IMR-90 (cell line): ENCODE results near the gene AIFM2. TPM values are rescaled to one million over a fixed set of nuclear protein-coding genes. Genes with fewer than 3 reads are reported as not detected.
A peak's percentile ranks its signal among the peaks of the same experiment; 100 is the strongest.

ENCODE experiments used
- ATAC-seq: fragments of 200-7000 bp; cut with Tn5 transposase; 2 replicates; pipeline ENCODE4 v1.9.1; 2020; ENCODE audit warnings: low read depth, mild to moderate bottlenecking, moderate library complexity
- BruUV-seq: library from RNA; stranded (reverse); fragments of 400-500 nt; replicated peaks from 2 replicates; lab custom pipeline; 2021; lab: Mats Ljungman, UMichigan
- CTCF ChIA-PET: fragments of 300-600 bp; formaldehyde crosslinking; extraction: SDS; loops from one replicate; lab custom pipeline; 2021; ENCODE audit warnings: antibody characterized with exemption; lab: Yijun Ruan, JAX
- POLR2A ChIA-PET: fragments of 300-600 bp; sonication (Branson Sonifier 250); formaldehyde crosslinking; loops from one replicate; lab custom pipeline; 2022; ENCODE audit warnings: antibody characterized with exemption; ENCODE audit not compliant: unreplicated experiment; lab: Charles Lee
- DNase-seq: peaks from one replicate; pipeline ENCODE4 v3.0.0; 2013
- H2AFZ ChIP-seq: replicated peaks from 2 replicates; pipeline ENCODE3; 2013; ENCODE audit warnings: low read length, mild to moderate bottlenecking; ENCODE audit not compliant: poor library complexity
- H2AK5ac ChIP-seq: 2 replicates; pipeline ENCODE4 v1.6.1; 2013; ENCODE audit warnings: low read depth, low read length, inconsistent platforms
- H2AK9ac ChIP-seq: replicated peaks from 2 replicates; pipeline ENCODE3; 2013; ENCODE audit warnings: mild to moderate bottlenecking, low read depth, low read length, moderate library complexity; ENCODE audit not compliant: poor library complexity
- H2BK120ac ChIP-seq: 2 replicates; pipeline ENCODE4 v1.6.1; 2013; ENCODE audit warnings: low read depth, low read length, inconsistent platforms
- H2BK15ac ChIP-seq: 3 replicates; pipeline ENCODE4 v1.6.1; 2013; ENCODE audit warnings: low read depth, low read length, inconsistent platforms
- H2BK20ac ChIP-seq: 2 replicates; pipeline ENCODE4 v1.6.1; 2013; ENCODE audit warnings: low read depth, mild to moderate bottlenecking, inconsistent platforms, low read length, moderate library complexity
- H2BK5ac ChIP-seq: 2 replicates; pipeline ENCODE4 v1.6.1; 2013; ENCODE audit warnings: mild to moderate bottlenecking, low read depth, low read length, inconsistent platforms; ENCODE audit not compliant: poor library complexity, severe bottlenecking
- H3K14ac ChIP-seq: replicated peaks from 2 replicates; pipeline ENCODE4 v1.6.1; 2013; ENCODE audit warnings: low read depth, low read length, inconsistent platforms
- H3K18ac ChIP-seq: 2 replicates; pipeline ENCODE4 v1.6.1; 2013; ENCODE audit warnings: low read depth, low read length, control low read depth
- H3K23ac ChIP-seq: 2 replicates; pipeline ENCODE4 v1.6.1; 2013; ENCODE audit warnings: low read depth, low read length, inconsistent platforms
- H3K27ac ChIP-seq: 2 replicates; pipeline ENCODE4 v1.5.1; 2013; ENCODE audit warnings: mild to moderate bottlenecking, control low read depth, low read length; ENCODE audit not compliant: insufficient read depth
- H3K27me3 ChIP-seq: 2 replicates; pipeline ENCODE4 v1.6.1; 2013; ENCODE audit warnings: low read length; ENCODE audit not compliant: control insufficient read depth, insufficient read depth
- H3K36me3 ChIP-seq: 2 replicates; pipeline ENCODE4 v1.6.1; 2013; ENCODE audit warnings: low read length, mixed read lengths; ENCODE audit not compliant: control insufficient read depth, insufficient read depth
- H3K4ac ChIP-seq: 2 replicates; pipeline ENCODE4 v1.6.1; 2013; ENCODE audit warnings: low read depth, low read length, inconsistent platforms
- H3K4me1 ChIP-seq: 2 replicates; pipeline ENCODE4 v1.6.1; 2013; ENCODE audit warnings: low read length, mixed read lengths; ENCODE audit not compliant: control insufficient read depth, insufficient read depth
- H3K4me2 ChIP-seq: 2 replicates; pipeline ENCODE4 v1.6.1; 2013; ENCODE audit warnings: low read depth, mild to moderate bottlenecking, control low read depth, low read length, moderate library complexity
- H3K4me3 ChIP-seq: 2 replicates; pipeline ENCODE4 v1.5.1; 2013; ENCODE audit warnings: low read depth, mild to moderate bottlenecking, control low read depth, low read length, moderate library complexity; ENCODE audit not compliant: insufficient read depth
- H3K56ac ChIP-seq: 2 replicates; pipeline ENCODE4 v1.6.1; 2013; ENCODE audit warnings: low read length, inconsistent platforms; ENCODE audit not compliant: insufficient read depth; ENCODE audit errors: extremely low read depth
- H3K79me1 ChIP-seq, 2 experiments: 2 replicates each; pipeline ENCODE4 v1.6.1; 2013; ENCODE audit warnings: low read length in 2 of 2, inconsistent platforms in 1 of 2, low read depth in 1 of 2
- H3K9ac ChIP-seq: 2 replicates; pipeline ENCODE4 v1.6.1; 2013; ENCODE audit warnings: low read depth, low read length, control low read depth
- H3K9me1 ChIP-seq: 2 replicates; pipeline ENCODE4 v1.6.1; 2013; ENCODE audit warnings: low read length, inconsistent platforms; ENCODE audit not compliant: insufficient read depth
- H3K9me3 ChIP-seq: 2 replicates; pipeline ENCODE4 v1.6.1; 2013; ENCODE audit warnings: low read length; ENCODE audit not compliant: control insufficient read depth, insufficient read depth
- H4K20me1 ChIP-seq: 2 replicates; pipeline ENCODE4 v1.6.1; 2013; ENCODE audit warnings: low read length, inconsistent platforms; ENCODE audit not compliant: insufficient read depth
- H4K5ac ChIP-seq: 2 replicates; pipeline ENCODE4 v1.6.1; 2013; ENCODE audit warnings: mild to moderate bottlenecking, low read depth, low read length, control low read depth
- H4K8ac ChIP-seq, 2 experiments: 2 replicates each; pipeline ENCODE4 v1.6.1; 2013; ENCODE audit warnings: low read depth in 2 of 2, low read length in 2 of 2, control low read depth in 1 of 2, inconsistent platforms in 1 of 2
- H4K91ac ChIP-seq: 2 replicates; pipeline ENCODE4 v1.6.1; 2013; ENCODE audit warnings: low read depth, low read length, inconsistent platforms; ENCODE audit not compliant: insufficient read depth
- CEBPB ChIP-seq: IDR thresholded peaks from 2 replicates; pipeline ENCODE4 v1.6.1; 2012; ENCODE audit warnings: low read depth, low read length, improper control_type of control experiment
- CTCF ChIP-seq: conservative IDR thresholded peaks from 2 replicates; pipeline ENCODE4 v1.5.1; 2012; ENCODE audit warnings: mild to moderate bottlenecking, low read depth, low read length, improper control_type of control experiment
- ELK1 ChIP-seq: fragments of 150-350 bp; IDR thresholded peaks from 2 replicates; pipeline ENCODE4 v1.6.1; 2016; ENCODE audit warnings: low read depth, mild to moderate bottlenecking, low read length, moderate library complexity, borderline replicate concordance
- FOS ChIP-seq: fragments of 150-350 bp; IDR thresholded peaks from 2 replicates; pipeline ENCODE4 v1.6.1; 2016; ENCODE audit warnings: low read depth, low read length
- MAFK ChIP-seq: IDR thresholded peaks from 2 replicates; pipeline ENCODE4 v1.6.1; 2012; ENCODE audit warnings: low read depth, low read length, improper control_type of control experiment
- MXI1 ChIP-seq: IDR thresholded peaks from 2 replicates; pipeline ENCODE4 v1.6.1; 2012; ENCODE audit warnings: low read depth, mild to moderate bottlenecking, low read length, moderate library complexity, borderline replicate concordance
- POLR2A ChIP-seq: IDR thresholded peaks from 2 replicates; pipeline ENCODE4 v1.6.1; 2012; ENCODE audit warnings: mild to moderate bottlenecking, low read depth, low read length
- RCOR1 ChIP-seq: IDR thresholded peaks from 2 replicates; pipeline ENCODE4 v1.6.1; 2012; ENCODE audit warnings: mild to moderate bottlenecking, low read length, improper control_type of control experiment; ENCODE audit not compliant: insufficient replicate concordance
- RFX5 ChIP-seq: IDR thresholded peaks from 2 replicates; pipeline ENCODE4 v1.8.0; 2012; ENCODE audit warnings: low read depth, mild to moderate bottlenecking, low read length, moderate library complexity
- SMC3 ChIP-seq: fragments of 150-350 bp; IDR thresholded peaks from 2 replicates; pipeline ENCODE4 v1.6.1; 2016; ENCODE audit warnings: low read depth, mild to moderate bottlenecking, antibody characterized with exemption, low read length, moderate library complexity
- WGBS, 2 experiments: methylation state at CpG; one replicate each; pipeline versions ENCODE4 v1.1.5 to v1.1.7; 2013; ENCODE audit warnings: missing lambda C conversion rate in 2 of 2; ENCODE audit not compliant: insufficient read length in 1 of 2; ENCODE audit errors: extremely low coverage in 2 of 2; 5-methylcytosine and 5-hydroxymethylcytosine counted together
- dilution Hi-C: fragments of 300-500 bp; cut with HindIII; formaldehyde crosslinking; loops from one replicate; pipeline ENCODE4 v1.14.3; 2018; ENCODE audit warnings: low sequenced_read_pairs; ENCODE audit not compliant: unreplicated experiment
- in situ Hi-C: fragments of 300-500 bp; cut with MboI; formaldehyde crosslinking; loops from 3 replicates; pipeline ENCODE4 v1.14.3; 2019; ENCODE audit warnings: low sequenced_read_pairs, inconsistent platforms, mixed read lengths
- intact Hi-C: fragments of 100-400 bp; cut with micrococcal nuclease; formaldehyde crosslinking; loops from 2 replicates; pipeline ENCODE4 v1.10.0; 2022
- polyA plus RNA-seq, 3 experiments: library from polyadenylated mRNA; depleted of rRNA; stranded (reverse); fragments of >200 nt; gene quantifications; 2 replicates each; pipeline ENCODE4 v1.2.3, GENCODE V29; 2012; ENCODE audit warnings: low replicate concordance in 1 of 3
- total RNA-seq: library from RNA; depleted of rRNA; stranded (reverse); fragments of >200 nt; gene quantifications from 2 replicates; pipeline ENCODE4 v1.2.3, GENCODE V29; 2012

The AIFM2 gene
- total and polyA plus RNA-seq, 2 of the 4 experiments (the other 2 are of a cell fraction), result 2.0 to 4.6 TPM

- dilution Hi-C loops, result no loop called here
Measured at GRCh38 chr10:70162892-70163201, 30.2 kb upstream of the AIFM2 start.

More at GRCh38 chr10:70162892-70163201, 30.2 kb upstream of the AIFM2 start:
- Histone ChIP-seq H4K20me1 (peaks cover 84% of the 10 kb centered on the region), H2AK5ac (no peak overlapping the region), H2BK120ac (no peak overlapping the region), H2BK5ac (no peak overlapping the region), H3K27ac (no peak overlapping the region), H3K23ac (no peak overlapping the region), H4K8ac (no peak overlapping the region), H3K4me2 (0 out of 2 replicates have a peak overlapping the region, but pooled peaks have one; percentile 13), H3K27me3 (no peaks in the 10 kb centered on the region), H2AFZ (no peak overlapping the region), H2BK20ac (no peak overlapping the region), H3K79me1 (peaks cover 19 to 61% of the 10 kb centered on the region in 2 experiments), H3K4ac (no peak overlapping the region), H3K9me3 (no peaks in the 10 kb centered on the region), H3K36me3 (peaks cover 21% of the 10 kb centered on the region), H4K91ac (no peak overlapping the region), H2AK9ac (no peak overlapping the region), H3K56ac (no peak overlapping the region), H3K4me1 (peaks cover 10% of the 10 kb centered on the region), H3K9me1 (peaks cover 8% of the 10 kb centered on the region), H3K18ac (no peak overlapping the region), H3K14ac (no peak overlapping the region), H3K4me3 (no peak overlapping the region), H3K9ac (no peak overlapping the region), H4K5ac (no peak overlapping the region), H2BK15ac (no peak overlapping the region)
- CTCF ChIA-PET, result no interaction called here
- DNase-seq (no peak), ATAC-seq (no peak)
- intact Hi-C loops, result no loop called here
- no TSS peak for BruUV-seq
- in situ Hi-C loops, result no loop called here
- POLR2A ChIA-PET, result no interaction called here
- no CpG with 5 or more reads among the region's 1 CpG for WGBS, 2 experiments
- TF ChIP-seq RFX5 (no peak), RCOR1 (no peak), CEBPB (no peak), FOS (no peak), SMC3 (no peak), CTCF (no peak), MAFK (no peak), MXI1 (no peak), POLR2A (no peak), ELK1 (no peak)
